GM23248 (cell line): Measurements from ENCODE around the gene FAM163A.

Source experiments
- EZH2 ChIP-seq: fragments of 200-600 bp; sonication (generic); IDR thresholded peaks from 2 replicates; pipeline ENCODE4 v1.6.1; 2018; ENCODE audit warnings: antibody characterized with exemption, mild to moderate bottlenecking; ENCODE audit not compliant: insufficient read depth, poor library complexity, severe bottlenecking
- EZH2phosphoT487 ChIP-seq: fragments of 200-600 bp; sonication (generic); IDR thresholded peaks from 2 replicates; pipeline ENCODE4 v1.6.1; 2018; ENCODE audit warnings: antibody characterized with exemption, moderate library complexity, mild to moderate bottlenecking, low read depth; ENCODE audit not compliant: insufficient read depth

- no peak for TF ChIP-seq EZH2phosphoT487
- no peak for TF ChIP-seq EZH2
Measured at GRCh38 chr1:179816196-179816960, 73.3 kb downstream of the FAM163A start.
